Measurements from ENCODE around the gene SNAPC1. TPM values are rescaled to one million over a fixed set of nuclear protein-coding genes. Genes with fewer than 3 reads are reported as not detected.

The SNAPC1 gene
- total RNA-seq, 2 donors from 2014 or later, result 0.66 to 2.6 TPM

GRCh38 chr14:61811882-61812346 lies 49.7 kb downstream of the SNAPC1 start:
- WGBS, 2 donors, result 71 to 74% methylated on average over 15 of the region's 15 CpGs
- no peak for DNase-seq
- intact Hi-C loops (cut with DNase I), result no loop called here
- ATAC-seq, result no peak
- no peak for TF ChIP-seq POLR2A (IDR thresholded peaks at IDR 0.05)
- no peak for TF ChIP-seq CTCF (IDR thresholded peaks at IDR 0.05)
- no peak overlapping the region for H3K27ac ChIP-seq
- H3K9me3 ChIP-seq, result no peaks in the 10 kb centered on the region
- no peaks in the 10 kb centered on the region for H3K27me3 ChIP-seq
- H3K4me3 ChIP-seq, result no peak overlapping the region
- H3K4me1 ChIP-seq, result peaks cover 7% of the 10 kb centered on the region
- H3K36me3 ChIP-seq (replicated peaks in 1 of 2; ENCODE audit: insufficient read depth in 1 of 2, low read depth in 2 of 2), result no peaks in the 10 kb centered on the region

GRCh38 chr14:61812347-61813095 lies 50.3 kb downstream of the SNAPC1 start, which contains the start of gene SYT16:
SYT16 (plus strand) TSS chr14:61812703.
- 4 to 23% methylated on average over 20 to 79 of the region's 95 CpGs for WGBS, 2 donors
- peaks cover 7% of the 10 kb centered on the region for H3K4me1 ChIP-seq
- ATAC-seq (peak; percentile 30), DNase-seq (peak in 1 of 4 donors; percentile 23)
- TF ChIP-seq CTCF (IDR thresholded peaks at IDR 0.05) (no peak), POLR2A (IDR thresholded peaks at IDR 0.05) (no peak)
- no peak within 1 kb of the TSS for H3K27ac ChIP-seq
- intact Hi-C loops (cut with DNase I), result no loop called here
- no peaks in the 10 kb centered on the region for H3K9me3 ChIP-seq
- H3K4me3 ChIP-seq, result no peak within 1 kb of the TSS
- no peaks in the 10 kb centered on the region for H3K27me3 ChIP-seq
- no peaks in the 10 kb centered on the region for H3K36me3 ChIP-seq (replicated peaks in 1 of 2; ENCODE audit: insufficient read depth in 1 of 2, low read depth in 2 of 2)

- Histone ChIP-seq H3K27me3 (no peaks in the 10 kb centered on the region), H3K27ac (no peak overlapping the region), H3K4me1 (peaks cover 7% of the 10 kb centered on the region), H3K9me3 (no peaks in the 10 kb centered on the region), H3K36me3 (replicated peaks in 1 of 2; ENCODE audit: insufficient read depth in 1 of 2, low read depth in 2 of 2) (no peaks in the 10 kb centered on the region), H3K4me3 (no peak overlapping the region)
- no peak for DNase-seq
- no peak for TF ChIP-seq CTCF (IDR thresholded peaks at IDR 0.05)
- no peak for TF ChIP-seq POLR2A (IDR thresholded peaks at IDR 0.05)
- intact Hi-C loops (cut with DNase I), result no loop called here
- ATAC-seq, result no peak
- 14 to 17% methylated on average over 16 to 25 of the region's 25 CpGs for WGBS, 2 donors
Measured at GRCh38 chr14:61813096-61813606, 50.9 kb downstream of the SNAPC1 start.

- intact Hi-C loops (cut with DNase I), result no loop called here
- WGBS, 2 donors, result 84 to 89% methylated on average over 2 of the region's 2 CpGs
- Histone ChIP-seq H3K27ac (no peak overlapping the region), H3K27me3 (no peaks in the 10 kb centered on the region), H3K4me1 (no peaks in the 10 kb centered on the region), H3K36me3 (replicated peaks in 1 of 2; ENCODE audit: insufficient read depth in 1 of 2, low read depth in 2 of 2) (no peaks in the 10 kb centered on the region), H3K4me3 (no peak overlapping the region), H3K9me3 (no peaks in the 10 kb centered on the region)
- no peak for ATAC-seq
- no peak for DNase-seq
- TF ChIP-seq CTCF (IDR thresholded peaks at IDR 0.05), result no peak
- no peak for TF ChIP-seq POLR2A (IDR thresholded peaks at IDR 0.05)
Measured at GRCh38 chr14:61822458-61822857, 60.2 kb downstream of the SNAPC1 start.
